Bone marrow (tissue), 2 donors: ENCODE measurements around the gene URI1.
"Not testable (repeated sequence)": the region's sequence is repeated elsewhere in the genome, so short reads cannot be mapped to it uniquely, and the experiment has no call there.

Source experiments
- DNase-seq, 2 donors: peaks; one replicate each; lab custom pipeline; 2025; lab: John Stamatoyannopoulos, UW

URI1 gene

DNA sequence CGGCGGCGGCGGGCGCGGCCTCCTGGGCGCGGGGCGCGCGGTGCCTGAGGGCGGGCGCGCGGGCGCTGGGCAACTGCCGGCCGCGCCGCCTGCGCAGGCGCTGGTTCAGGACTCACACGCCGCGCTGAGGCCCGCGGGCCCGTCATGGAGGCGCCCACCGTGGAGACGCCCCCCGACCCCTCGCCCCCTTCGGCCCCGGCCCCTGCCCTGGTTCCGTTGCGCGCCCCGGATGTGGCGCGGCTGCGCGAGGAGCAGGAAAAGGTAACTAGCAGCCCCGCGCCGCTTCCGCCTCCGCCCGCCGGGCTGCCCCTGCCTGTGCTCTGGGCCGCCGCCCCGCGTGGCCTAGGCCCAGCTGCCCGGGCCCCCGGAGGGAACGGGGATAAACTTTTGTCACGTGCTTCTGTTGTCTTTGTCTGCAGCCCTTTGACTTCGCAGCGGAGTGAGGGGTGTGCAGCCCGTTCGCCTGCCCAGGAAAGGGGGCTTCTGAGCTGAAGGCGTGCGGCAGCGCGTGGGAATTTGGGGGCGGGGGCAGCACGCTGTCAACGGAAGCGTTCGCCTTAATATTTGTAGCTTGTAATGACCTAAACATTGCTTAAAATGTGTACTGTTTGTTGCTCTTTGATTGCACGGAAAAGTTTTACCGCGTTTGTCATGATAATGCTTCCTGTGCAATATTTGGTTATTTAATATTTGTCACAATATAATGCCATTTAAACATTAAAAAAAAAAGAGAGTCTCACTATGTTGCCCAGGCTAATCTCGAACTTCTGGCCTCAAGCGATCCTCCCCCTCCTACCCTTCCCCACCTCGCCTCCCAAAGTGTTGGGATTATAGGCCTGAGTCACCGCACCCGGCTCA lies 594 bp downstream of the URI1 start:
- DNase-seq: peak; percentile 18 to 65

- no peak for DNase-seq
Observed at GRCh38 chr19:29943615-29944014, 1.6 kb downstream of the URI1 start.

DNA sequence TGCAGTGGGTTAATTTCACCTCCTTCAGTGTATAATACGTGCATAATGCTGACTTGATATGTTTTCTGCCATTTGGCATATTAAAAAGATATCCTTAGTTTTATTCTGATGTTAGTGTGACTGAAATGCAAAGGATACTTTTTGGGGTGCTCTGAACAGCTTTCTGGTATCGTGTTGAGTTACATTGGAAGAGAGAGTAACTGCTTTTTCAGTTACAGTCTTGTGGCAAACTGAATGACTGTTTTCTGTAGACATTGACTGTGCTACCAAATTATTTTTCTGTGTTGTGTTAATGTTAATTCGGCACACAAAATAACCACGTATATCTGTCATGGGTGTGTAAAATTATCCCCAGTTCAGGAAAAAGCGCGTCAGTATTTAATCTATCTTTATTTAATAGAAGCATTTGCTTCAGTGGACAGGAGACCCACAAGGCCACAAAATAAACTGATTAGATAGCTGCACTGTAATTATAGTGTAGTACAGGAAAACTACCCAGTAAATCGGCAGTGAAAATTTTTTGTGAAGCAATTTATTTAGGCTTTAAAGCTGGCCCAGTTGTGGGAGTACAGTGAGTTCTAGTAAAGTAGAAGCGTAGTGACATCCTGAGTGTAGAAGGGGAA lies 2.5 kb downstream of the URI1 start:
- no peak for DNase-seq

- DNase-seq: no peak
Observed at GRCh38 chr19:29945017-29945416, 3.0 kb downstream of the URI1 start.

DNA sequence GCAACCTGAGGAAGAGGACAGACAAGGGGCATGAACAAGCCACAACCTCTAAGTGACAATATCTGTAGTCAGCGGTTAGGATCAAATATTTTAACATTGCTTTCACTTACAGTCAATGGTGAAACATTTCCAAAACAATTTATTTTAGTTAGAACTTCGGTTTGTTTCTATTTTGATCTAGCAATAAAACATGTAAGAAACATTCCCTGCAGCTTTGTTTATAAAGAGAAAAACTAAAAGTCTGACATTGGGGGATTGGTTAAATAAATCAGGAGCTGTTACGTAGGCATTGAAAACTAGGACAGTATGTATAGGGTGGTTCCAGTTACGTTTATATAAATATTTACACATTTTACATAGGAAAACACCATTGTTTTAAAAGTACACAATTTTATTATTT lies 3.4 kb downstream of the URI1 start:
- DNase-seq: no peak

- DNase-seq: no peak
Observed at GRCh38 chr19:29946645-29947044, 4.6 kb downstream of the URI1 start.

DNA sequence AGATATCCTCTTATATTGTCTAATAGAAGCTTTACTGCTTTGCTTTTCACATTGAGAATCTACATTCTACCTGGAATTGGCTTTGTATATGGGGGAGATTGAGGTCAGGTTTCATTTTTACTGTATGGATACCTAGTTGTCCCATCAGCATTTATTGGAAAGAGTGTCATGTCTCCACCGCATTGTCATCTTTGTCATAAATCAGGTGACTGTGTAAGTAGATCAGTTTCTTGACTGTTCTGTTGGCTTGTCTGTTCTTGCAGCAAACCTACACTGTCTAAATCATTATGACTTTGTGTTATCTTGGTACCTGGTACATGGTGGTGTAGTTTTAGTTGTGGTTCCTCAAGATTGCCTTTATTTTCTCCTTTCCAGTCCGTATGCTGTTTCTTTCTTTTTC lies 5.8 kb downstream of the URI1 start:
- no peak for DNase-seq

GRCh38 chr19:29948759-29949470 lies 6.9 kb downstream of the URI1 start:
- DNase-seq: not testable (repeated sequence)

- no peak for DNase-seq
Observed at GRCh38 chr19:29952177-29952576, 10.1 kb downstream of the URI1 start.

DNA sequence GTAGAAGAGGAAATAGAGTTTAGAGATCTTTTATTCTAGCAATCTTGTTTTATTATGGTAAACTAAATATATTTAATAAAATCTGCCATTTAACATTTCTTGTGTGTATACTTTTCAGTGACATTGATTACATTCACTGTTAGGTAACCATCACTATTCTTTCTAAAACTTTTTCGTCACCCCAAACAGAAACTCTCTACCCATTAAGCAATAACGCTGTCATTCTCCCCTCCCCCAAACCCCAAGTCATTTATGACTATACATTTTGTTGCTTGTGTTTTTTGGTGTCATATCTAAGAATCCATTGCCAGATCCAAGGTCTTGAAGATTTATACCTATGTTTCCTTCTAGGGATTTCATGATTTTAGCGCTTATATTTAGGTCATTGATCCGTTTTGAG lies 10.6 kb downstream of the URI1 start:
- no peak for DNase-seq

DNA sequence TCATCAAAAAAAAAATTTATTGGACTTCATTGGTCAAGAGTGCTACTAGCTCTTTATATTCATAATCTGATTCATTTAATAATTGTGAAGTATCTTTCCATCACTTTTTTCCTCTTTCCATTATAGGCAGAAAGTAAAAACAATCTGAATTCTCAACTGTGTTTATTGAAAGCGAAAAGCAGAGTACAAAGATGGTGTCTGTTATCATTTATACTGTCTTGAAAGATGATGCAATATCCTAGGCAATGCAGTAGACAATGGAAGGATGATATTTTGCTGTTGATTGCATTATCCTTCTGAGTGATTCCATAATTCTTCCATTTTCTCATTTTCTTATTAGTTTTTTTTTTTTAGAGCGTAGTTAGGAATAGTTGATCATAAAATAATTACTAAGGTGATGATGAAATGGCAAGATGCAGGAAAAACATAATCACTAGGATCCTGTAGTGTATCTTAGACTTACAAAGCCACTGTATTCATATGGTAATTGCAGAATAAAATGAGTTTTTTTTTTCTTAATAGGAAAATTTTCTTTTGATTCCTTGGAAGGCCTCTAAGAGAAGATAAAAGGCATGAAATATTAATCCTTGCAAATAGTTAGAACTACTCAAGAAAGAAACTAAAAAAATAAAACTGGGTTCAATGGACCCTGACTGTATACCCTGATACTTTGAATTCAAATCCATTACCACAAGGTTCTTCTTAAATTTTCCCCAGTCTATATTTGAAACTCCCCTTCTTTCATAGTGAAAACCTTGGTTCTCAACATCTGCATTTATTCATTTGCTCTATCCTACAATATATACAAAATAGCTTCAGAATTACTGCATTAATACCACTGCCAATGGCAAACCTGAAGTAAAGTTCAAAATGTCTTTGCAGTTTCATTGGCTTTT lies 11.6 kb downstream of the URI1 start:
- DNase-seq: no peak

GRCh38 chr19:29956855-29957254 lies 14.8 kb downstream of the URI1 start:
- no peak for DNase-seq

- DNase-seq: no peak
Observed at GRCh38 chr19:29961311-29961710, 19.3 kb downstream of the URI1 start.

GRCh38 chr19:29962793-29963192 lies 20.8 kb downstream of the URI1 start:
- DNase-seq: no peak

DNA sequence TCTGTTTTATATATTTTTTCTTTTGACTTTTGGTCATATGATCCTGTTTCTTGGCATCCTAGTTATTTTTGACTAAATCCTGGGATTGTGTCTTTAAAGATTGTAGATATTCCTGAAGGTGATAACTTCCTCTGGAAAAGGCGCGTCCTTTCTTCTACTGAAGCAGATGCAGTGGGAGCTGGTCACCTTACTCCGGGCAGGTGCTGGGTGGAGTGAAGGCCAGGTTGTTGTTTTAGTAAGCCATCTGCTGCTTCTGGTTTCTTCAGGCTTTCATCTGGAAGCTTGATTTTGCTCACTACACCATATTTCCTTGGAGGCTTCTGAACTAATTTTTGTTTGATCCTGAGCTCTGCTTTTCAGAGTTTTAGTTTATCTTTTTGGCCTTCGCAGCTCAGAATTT lies 21.5 kb downstream of the URI1 start:
- no peak for DNase-seq

GRCh38 chr19:29964171-29964570 lies 22.1 kb downstream of the URI1 start:
- DNase-seq: no peak

GRCh38 chr19:29965492-29965891 lies 23.5 kb downstream of the URI1 start:
- no peak for DNase-seq

GRCh38 chr19:29966142-29966541 lies 24.1 kb downstream of the URI1 start:
- not testable (repeated sequence) for DNase-seq

DNA sequence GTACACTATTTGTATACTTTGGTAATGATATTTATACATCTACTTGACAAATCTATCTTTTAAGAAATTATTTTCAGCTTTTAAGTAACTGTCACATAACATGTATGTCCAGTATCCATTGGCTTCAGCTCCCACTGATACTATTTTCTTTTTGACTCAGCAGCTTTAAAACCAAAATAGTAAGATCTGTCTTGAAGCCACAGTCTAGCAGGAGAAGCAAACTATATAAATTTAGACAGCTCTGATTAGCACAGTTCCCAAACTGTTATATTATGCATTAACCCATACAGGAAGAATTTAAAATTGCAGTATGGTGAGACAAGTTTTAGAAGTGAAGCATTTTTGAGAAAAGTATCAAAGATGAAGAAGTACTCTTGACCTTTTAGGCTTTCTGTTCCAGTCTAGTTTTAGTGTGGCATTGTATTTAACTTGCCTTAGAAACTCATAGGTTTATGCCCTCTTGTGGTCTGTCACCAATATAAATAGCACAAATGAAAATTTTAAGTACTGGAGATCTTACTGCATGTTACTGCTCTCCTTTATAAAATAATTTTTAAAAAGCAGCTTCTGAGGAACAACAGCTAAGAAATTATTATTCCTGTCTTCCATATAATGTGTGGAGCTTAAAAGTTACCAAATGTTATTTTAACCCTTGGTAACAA lies 24.7 kb downstream of the URI1 start:
- DNase-seq: peak in 1 of 2 donors; percentile 24

- peak in 1 of 2 donors; percentile 7 for DNase-seq
Observed at GRCh38 chr19:29967623-29968022, 25.6 kb downstream of the URI1 start.

- no peak for DNase-seq
Observed at GRCh38 chr19:29969891-29970290, 27.9 kb downstream of the URI1 start.
